Measurements from ENCODE around the gene ANO10. TPM values are rescaled to one million over a fixed set of nuclear protein-coding genes. Genes with fewer than 3 reads are reported as not detected.
"Not testable (repeated sequence)": the region's sequence is repeated elsewhere in the genome, so short reads cannot be mapped to it uniquely, and the experiment has no call there.

Gene ANO10
- total and polyA plus RNA-seq, 7 experiments from 2014 or later: 6.1 to 13.6 (median 9.3) TPM

- H3K9me3 ChIP-seq (ENCODE audit: control insufficient read depth in 2 of 3, low read length in 3 of 3): peaks cover 0 to 18% (median 9%) of the 10 kb centered on the region in 3 experiments
- H3K27ac ChIP-seq (ENCODE audit: low read depth, low read length); H3K36me3 ChIP-seq (ENCODE audit: control insufficient read depth in 2 of 3, insufficient read depth in 3 of 3, low read length in 3 of 3); H3K4me3 ChIP-seq (ENCODE audit: low read length); H3K27me3 Mint-ChIP-seq; DNase-seq; H3K4me3 Mint-ChIP-seq; H3K27me3 ChIP-seq (ENCODE audit: control insufficient read depth in 2 of 2, insufficient read depth in 2 of 2, low read length in 2 of 2); CTCF ChIA-PET; ATAC-seq; H3K27ac Mint-ChIP-seq; H3K4me1 Mint-ChIP-seq; intact Hi-C loops (cut with micrococcal nuclease); H3K4me1 ChIP-seq (ENCODE audit: control insufficient read depth in 2 of 2, insufficient read depth in 2 of 2, low read length in 2 of 2): not testable (repeated sequence)
- POLR2A ChIA-PET: interaction anchor here (0.5 kb wide), 1 partner anchor 123 kb away, joined by 3 read pairs; no protein-coding TSS in a partner anchor
- H3K9me3 Mint-ChIP-seq: peaks cover 14 to 33% (median 22%) of the 10 kb centered on the region in 11 donors
- peaks cover 13 to 45% (median 28%) of the 10 kb centered on the region in 5 donors for H3K36me3 Mint-ChIP-seq
Measured at GRCh38 chr3:43518515-43518914, 103.3 kb downstream of the ANO10 start.

DNA sequence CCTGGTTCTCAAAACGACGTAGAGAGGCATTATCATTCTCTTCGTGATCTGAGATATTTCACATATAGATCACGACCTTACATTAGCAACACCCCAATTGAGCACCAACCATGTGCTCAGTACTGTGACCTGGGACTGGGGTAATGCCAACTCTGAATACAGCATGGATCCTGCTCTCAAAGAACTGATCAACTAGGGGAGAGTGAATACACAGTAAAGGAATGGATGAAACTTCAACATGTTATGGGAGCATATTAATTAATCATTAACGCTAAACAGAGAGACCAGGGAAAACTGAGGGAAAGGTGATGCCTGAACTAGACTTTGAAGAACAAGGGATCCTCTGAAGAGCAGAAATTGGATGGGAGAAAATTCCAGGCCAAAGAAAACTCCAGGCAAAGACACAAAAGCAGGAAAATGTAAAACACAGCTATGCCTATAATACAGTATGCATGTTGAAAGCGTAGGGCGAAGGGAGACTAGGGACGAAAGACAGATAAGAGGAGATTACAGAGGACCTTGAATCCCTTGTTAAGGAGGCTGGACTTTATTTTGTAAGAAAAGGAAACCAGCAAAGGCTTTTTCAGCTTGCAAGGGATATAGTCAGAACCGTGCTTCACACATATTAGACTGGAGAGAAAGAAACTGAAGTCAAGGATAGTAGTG lies 105.7 kb downstream of the ANO10 start:
- no peaks in the 10 kb centered on the region for H3K27me3 Mint-ChIP-seq
- Histone ChIP-seq H3K9me3 (ENCODE audit: control insufficient read depth in 2 of 3, low read length in 3 of 3) (peaks cover 0 to 18% (median 9%) of the 10 kb centered on the region in 3 experiments), H3K27me3 (ENCODE audit: control insufficient read depth in 2 of 2, insufficient read depth in 2 of 2, low read length in 2 of 2) (no peaks in the 10 kb centered on the region), H3K36me3 (ENCODE audit: control insufficient read depth in 2 of 3, insufficient read depth in 3 of 3, low read length in 3 of 3) (no peaks in the 10 kb centered on the region), H3K4me3 (ENCODE audit: low read length) (no peak overlapping the region), H3K4me1 (ENCODE audit: control insufficient read depth in 2 of 2, insufficient read depth in 2 of 2, low read length in 2 of 2) (no peaks in the 10 kb centered on the region), H3K27ac (ENCODE audit: low read depth, low read length) (no peak overlapping the region)
- ATAC-seq: no peak
- peaks cover 14 to 33% (median 22%) of the 10 kb centered on the region in 11 donors for H3K9me3 Mint-ChIP-seq
- ChIA-PET POLR2A (no interaction called here), CTCF (no interaction called here)
- H3K4me3 Mint-ChIP-seq: no peak overlapping the region
- no peak overlapping the region for H3K27ac Mint-ChIP-seq
- H3K4me1 Mint-ChIP-seq: no peaks in the 10 kb centered on the region
- peaks cover 16 to 35% (median 19%) of the 10 kb centered on the region in 5 donors for H3K36me3 Mint-ChIP-seq
- intact Hi-C loops (cut with micrococcal nuclease): no loop called here
- DNase-seq: no peak

GRCh38 chr3:43515208-43515917 lies 106.4 kb downstream of the ANO10 start:
- H3K27me3 ChIP-seq (ENCODE audit: control insufficient read depth in 2 of 2, insufficient read depth in 2 of 2, low read length in 2 of 2): no peaks in the 10 kb centered on the region
- peaks cover 14 to 33% (median 21%) of the 10 kb centered on the region in 11 donors for H3K9me3 Mint-ChIP-seq
- H3K9me3 ChIP-seq (ENCODE audit: control insufficient read depth in 2 of 3, low read length in 3 of 3): peaks cover 0 to 18% (median 9%) of the 10 kb centered on the region in 3 experiments
- ATAC-seq (no peak), DNase-seq (no peak)
- no peaks in the 10 kb centered on the region for H3K4me1 ChIP-seq (ENCODE audit: control insufficient read depth in 2 of 2, insufficient read depth in 2 of 2, low read length in 2 of 2)
- H3K27ac Mint-ChIP-seq: no peak overlapping the region
- H3K4me3 Mint-ChIP-seq: no peak overlapping the region
- ChIA-PET POLR2A (no interaction called here), CTCF (no interaction called here)
- no peaks in the 10 kb centered on the region for H3K36me3 ChIP-seq (ENCODE audit: control insufficient read depth in 2 of 3, insufficient read depth in 3 of 3, low read length in 3 of 3)
- H3K4me3 ChIP-seq (ENCODE audit: low read length): no peak overlapping the region
- H3K27ac ChIP-seq (ENCODE audit: low read depth, low read length): no peak overlapping the region
- peaks cover 13 to 35% (median 19%) of the 10 kb centered on the region in 5 donors for H3K36me3 Mint-ChIP-seq
- H3K4me1 Mint-ChIP-seq: no peaks in the 10 kb centered on the region
- no peaks in the 10 kb centered on the region for H3K27me3 Mint-ChIP-seq
- intact Hi-C loops (cut with micrococcal nuclease): no loop called here

GRCh38 chr3:43512754-43513404 lies 108.9 kb downstream of the ANO10 start:
- Histone ChIP-seq H3K9me3 (ENCODE audit: control insufficient read depth in 2 of 3, low read length in 3 of 3) (peaks cover 0 to 7% (median 0%) of the 10 kb centered on the region in 3 experiments), H3K4me1 (ENCODE audit: control insufficient read depth in 2 of 2, insufficient read depth in 2 of 2, low read length in 2 of 2) (no peaks in the 10 kb centered on the region), H3K27ac (ENCODE audit: low read depth, low read length) (no peak overlapping the region), H3K4me3 (ENCODE audit: low read length) (no peak overlapping the region), H3K36me3 (ENCODE audit: control insufficient read depth in 2 of 3, insufficient read depth in 3 of 3, low read length in 3 of 3) (no peaks in the 10 kb centered on the region), H3K27me3 (ENCODE audit: control insufficient read depth in 2 of 2, insufficient read depth in 2 of 2, low read length in 2 of 2) (no peaks in the 10 kb centered on the region)
- CTCF ChIA-PET: interaction anchor here (0.7 kb wide), 1 partner anchor 552 kb away, joined by 3 read pairs; no protein-coding TSS in a partner anchor
- Mint-ChIP-seq H3K27me3 (no peaks in the 10 kb centered on the region), H3K36me3 (peaks cover 0 to 13% (median 6%) of the 10 kb centered on the region in 5 donors), H3K27ac (peak overlapping the region in 1 of 9 donors; percentile 54), H3K4me3 (no peak overlapping the region), H3K9me3 (peaks cover 0 to 9% (median 5%) of the 10 kb centered on the region in 11 donors), H3K4me1 (no peaks in the 10 kb centered on the region)
- no peak for ATAC-seq
- DNase-seq: no peak
- intact Hi-C loops (cut with micrococcal nuclease): no loop called here
- POLR2A ChIA-PET: no interaction called here

- H3K9me3 Mint-ChIP-seq: peaks cover 0 to 1% (median 0%) of the 10 kb centered on the region in 11 donors
- Histone ChIP-seq H3K9me3 (ENCODE audit: control insufficient read depth in 2 of 3, low read length in 3 of 3) (no peaks in the 10 kb centered on the region), H3K36me3 (ENCODE audit: control insufficient read depth in 2 of 3, insufficient read depth in 3 of 3, low read length in 3 of 3) (no peaks in the 10 kb centered on the region), H3K27me3 (ENCODE audit: control insufficient read depth in 2 of 2, insufficient read depth in 2 of 2, low read length in 2 of 2) (no peaks in the 10 kb centered on the region), H3K4me3 (ENCODE audit: low read length) (no peak overlapping the region), H3K4me1 (ENCODE audit: control insufficient read depth in 2 of 2, insufficient read depth in 2 of 2, low read length in 2 of 2) (peaks cover 3 to 12% of the 10 kb centered on the region in 2 donors), H3K27ac (ENCODE audit: low read depth, low read length) (no peak overlapping the region)
- H3K4me1 Mint-ChIP-seq: peaks cover 7 to 17% (median 16%) of the 10 kb centered on the region in 7 donors
- ATAC-seq (no peak), DNase-seq (no peak)
- intact Hi-C loops (cut with micrococcal nuclease): loop anchor here in 1 of 2 donors (10.0 kb wide), 1 partner anchor 722 kb away; no protein-coding TSS in a partner anchor
- ChIA-PET CTCF (interaction anchor here (0.6 kb wide), 1 partner anchor 75 kb away, joined by 3 read pairs; no protein-coding TSS in a partner anchor), POLR2A (no interaction called here)
- H3K36me3 Mint-ChIP-seq: peaks cover 0 to 4% (median 0%) of the 10 kb centered on the region in 5 donors
- peak overlapping the region in 1 of 9 donors; percentile 69 for H3K27ac Mint-ChIP-seq
- peaks cover 0 to 5% (median 0%) of the 10 kb centered on the region in 5 donors for H3K27me3 Mint-ChIP-seq
- no peak overlapping the region for H3K4me3 Mint-ChIP-seq
Measured at GRCh38 chr3:43506644-43507043, 115.2 kb downstream of the ANO10 start.

GRCh38 chr3:43505351-43505750 lies 116.5 kb downstream of the ANO10 start:
- peaks cover 0 to 4% (median 0%) of the 10 kb centered on the region in 5 donors for H3K36me3 Mint-ChIP-seq
- intact Hi-C loops (cut with micrococcal nuclease): loop anchor here in 1 of 2 donors (10.0 kb wide), 1 partner anchor 721 kb away; no protein-coding TSS in a partner anchor
- Histone ChIP-seq H3K9me3 (ENCODE audit: control insufficient read depth in 2 of 3, low read length in 3 of 3) (no peaks in the 10 kb centered on the region), H3K27me3 (ENCODE audit: control insufficient read depth in 2 of 2, insufficient read depth in 2 of 2, low read length in 2 of 2) (no peaks in the 10 kb centered on the region), H3K36me3 (ENCODE audit: control insufficient read depth in 2 of 3, insufficient read depth in 3 of 3, low read length in 3 of 3) (no peaks in the 10 kb centered on the region), H3K4me1 (ENCODE audit: control insufficient read depth in 2 of 2, insufficient read depth in 2 of 2, low read length in 2 of 2) (peaks cover 4 to 17% of the 10 kb centered on the region in 2 donors), H3K4me3 (ENCODE audit: low read length) (no peak overlapping the region), H3K27ac (ENCODE audit: low read depth, low read length) (no peak overlapping the region)
- no peak overlapping the region for H3K4me3 Mint-ChIP-seq
- H3K4me1 Mint-ChIP-seq: peaks cover 10 to 30% (median 28%) of the 10 kb centered on the region in 7 donors
- H3K27me3 Mint-ChIP-seq: peaks cover 0 to 5% (median 0%) of the 10 kb centered on the region in 5 donors
- ATAC-seq (peak; percentile 22), DNase-seq (no peak)
- peaks cover 0 to 1% (median 0%) of the 10 kb centered on the region in 11 donors for H3K9me3 Mint-ChIP-seq
- CTCF ChIA-PET: interaction anchor here (0.6 to 2.3 kb wide), 3 partner anchors 128 to 1922 kb away, joined by 3 to 11 read pairs (median 5); no protein-coding TSS in a partner anchor
- POLR2A ChIA-PET: no interaction called here
- no peak overlapping the region for H3K27ac Mint-ChIP-seq
